ENCODE measurements around the gene DEAF1. TPM values are rescaled to one million over a fixed set of nuclear protein-coding genes. Genes with fewer than 3 reads are reported as not detected.

Gene DEAF1
- total RNA-seq, 1 experiment from 2014 or later: 50.6 TPM

GRCh38 chr11:627308-627576, 67.8 kb downstream of the DEAF1 start:
- Histone ChIP-seq H3K27me3 (replicated peaks; ENCODE audit: control insufficient read depth, insufficient read depth, low read length) (no peaks in the 10 kb centered on the region), H3K4me3 (ENCODE audit: low read depth, low read length) (no peak overlapping the region), H3K4me1 (peaks cover 25% of the 10 kb centered on the region), H3K9me3 (no peaks in the 10 kb centered on the region), H3K36me3 (ENCODE audit: control insufficient read depth, insufficient read depth, low read length) (no peaks in the 10 kb centered on the region)
- Mint-ChIP-seq H3K4me1 (ENCODE audit: low read depth, unreplicated experiment) (peaks cover 20% of the 10 kb centered on the region), H3K4me3 (ENCODE audit: unreplicated experiment) (no peak overlapping the region), H3K27ac (ENCODE audit: unreplicated experiment) (no peak overlapping the region), H3K27me3 (ENCODE audit: insufficient read depth, unreplicated experiment) (no peaks in the 10 kb centered on the region), H3K36me3 (ENCODE audit: insufficient read depth, unreplicated experiment) (peaks cover 35% of the 10 kb centered on the region), H3K9me3 (ENCODE audit: unreplicated experiment) (peaks cover 11% of the 10 kb centered on the region)
- BruUV-seq (replicated peaks): no TSS peak
- intact Hi-C loops (cut with micrococcal nuclease; ENCODE audit: unreplicated experiment): no loop called here
- TF ChIP-seq CTCF (IDR thresholded peaks at IDR 0.05; ENCODE audit: insufficient read depth in 1 of 2, low read depth in 1 of 2, low read length in 1 of 2, severe bottlenecking in 1 of 2, unreplicated experiment in 1 of 2): no peak
- ChIA-PET POLR2A (no interaction called here), CTCF (no interaction called here)
- DNase-seq: no peak

DNA sequence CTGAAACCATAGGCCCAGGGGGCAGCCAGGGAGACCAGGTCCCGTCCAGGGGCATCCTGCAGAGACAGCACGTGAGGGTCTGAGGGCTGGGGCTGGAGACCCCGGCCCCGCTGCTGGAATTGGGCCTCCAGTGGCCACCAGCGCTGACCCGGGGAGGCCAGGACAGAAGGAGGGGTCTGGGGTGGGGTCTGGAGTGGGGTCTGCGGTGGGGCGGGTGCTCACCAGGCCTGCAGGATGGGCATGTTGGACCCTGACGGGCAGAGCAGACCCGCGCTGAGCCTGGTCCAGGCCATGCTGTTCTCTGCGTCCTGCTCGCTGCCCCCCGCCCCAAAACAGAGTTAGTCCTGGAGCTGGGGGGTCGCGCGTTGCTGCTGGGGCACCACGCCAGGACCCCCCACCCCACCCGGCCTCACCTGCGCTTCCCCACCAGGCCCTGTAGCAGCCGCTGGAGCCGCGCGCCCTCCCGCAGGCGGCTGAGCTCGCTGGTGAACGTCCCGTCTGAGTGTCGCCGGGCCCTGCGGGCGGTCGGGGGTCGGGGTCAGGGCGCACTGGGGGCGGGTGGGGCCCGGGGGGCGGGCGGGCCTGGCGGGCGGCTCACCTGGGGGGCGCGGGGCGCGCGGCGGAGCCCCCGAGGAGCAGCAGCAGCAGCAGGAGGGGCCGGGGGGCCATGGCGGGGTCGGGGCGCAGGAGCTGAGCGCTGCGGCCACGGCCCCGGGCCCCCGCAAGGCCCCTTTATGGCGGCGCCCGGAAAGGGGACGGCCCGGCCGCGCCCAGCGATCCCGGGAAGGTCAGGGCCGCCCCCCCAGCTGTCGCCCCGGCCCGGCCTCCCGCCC, 68.3 kb downstream of the DEAF1 start, which contains the start of gene SCT:
SCT (minus strand) TSS at position 707 of the 833 bp plus-strand sequence; CDS start at position 669, 38 bp downstream.
- ChIA-PET POLR2A (no interaction called here), CTCF (no interaction called here)
- DNase-seq: no peak
- BruUV-seq (replicated peaks): no TSS peak
- Histone ChIP-seq H3K27me3 (replicated peaks; ENCODE audit: control insufficient read depth, insufficient read depth, low read length) (no peaks in the 10 kb centered on the region), H3K4me3 (ENCODE audit: low read depth, low read length) (peak within 1 kb of the TSS; percentile 54), H3K4me1 (peaks cover 25% of the 10 kb centered on the region), H3K9me3 (no peaks in the 10 kb centered on the region), H3K36me3 (ENCODE audit: control insufficient read depth, insufficient read depth, low read length) (no peaks in the 10 kb centered on the region)
- Mint-ChIP-seq H3K4me1 (ENCODE audit: low read depth, unreplicated experiment) (peaks cover 20% of the 10 kb centered on the region), H3K27me3 (ENCODE audit: insufficient read depth, unreplicated experiment) (no peaks in the 10 kb centered on the region), H3K36me3 (ENCODE audit: insufficient read depth, unreplicated experiment) (peaks cover 40% of the 10 kb centered on the region), H3K9me3 (ENCODE audit: unreplicated experiment) (peaks cover 11% of the 10 kb centered on the region), H3K27ac (ENCODE audit: unreplicated experiment) (peak within 1 kb of the TSS; percentile 36), H3K4me3 (ENCODE audit: unreplicated experiment) (peak within 1 kb of the TSS; percentile 12)
- intact Hi-C loops (cut with micrococcal nuclease; ENCODE audit: unreplicated experiment): no loop called here
- TF ChIP-seq CTCF (IDR thresholded peaks at IDR 0.05; ENCODE audit: insufficient read depth in 1 of 2, low read depth in 1 of 2, low read length in 1 of 2, severe bottlenecking in 1 of 2, unreplicated experiment in 1 of 2): no peak

DNA sequence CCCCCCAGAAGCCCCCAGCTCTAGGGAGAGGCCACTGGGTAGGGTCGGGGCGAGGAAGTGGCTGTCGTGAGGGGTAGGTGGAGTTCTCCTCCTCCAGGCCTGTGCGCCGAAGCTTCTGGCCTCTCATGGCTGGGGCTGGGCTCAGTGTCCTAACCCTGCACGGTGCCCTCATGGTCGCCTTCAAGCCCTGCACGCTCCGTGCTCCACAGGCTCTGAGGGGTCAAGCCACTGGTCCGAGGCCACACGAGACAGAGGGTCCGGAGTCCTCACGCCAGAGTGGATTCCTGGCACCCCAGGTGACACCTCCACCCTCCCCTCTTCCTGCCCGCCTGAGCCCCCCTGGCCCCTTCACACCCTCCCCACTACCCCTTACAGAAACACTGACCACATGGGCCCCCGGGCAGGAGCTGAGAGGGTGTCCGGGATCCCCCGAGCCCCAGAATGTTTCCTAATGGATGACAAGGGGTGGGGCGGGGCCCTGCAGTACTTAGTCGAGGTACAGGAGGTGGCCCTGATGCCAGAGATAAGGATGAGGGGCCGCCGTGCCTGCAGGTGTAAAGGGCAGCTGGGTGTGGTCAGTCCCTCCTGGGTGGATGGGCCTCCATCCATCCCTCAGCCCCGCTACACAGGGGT, 69.3 kb downstream of the DEAF1 start:
- no peaks in the 10 kb centered on the region for H3K27me3 ChIP-seq (replicated peaks; ENCODE audit: control insufficient read depth, insufficient read depth, low read length)
- H3K36me3 Mint-ChIP-seq (ENCODE audit: insufficient read depth, unreplicated experiment): peaks cover 49% of the 10 kb centered on the region
- H3K4me1 ChIP-seq: peaks cover 25% of the 10 kb centered on the region
- no TSS peak for BruUV-seq (replicated peaks)
- peak overlapping the region; percentile 50 for H3K27ac Mint-ChIP-seq (ENCODE audit: unreplicated experiment)
- ChIA-PET POLR2A (no interaction called here), CTCF (no interaction called here)
- peak overlapping the region; percentile 69 for H3K4me3 Mint-ChIP-seq (ENCODE audit: unreplicated experiment)
- H3K9me3 Mint-ChIP-seq (ENCODE audit: unreplicated experiment): peaks cover 11% of the 10 kb centered on the region
- no peaks in the 10 kb centered on the region for H3K36me3 ChIP-seq (ENCODE audit: control insufficient read depth, insufficient read depth, low read length)
- no peaks in the 10 kb centered on the region for H3K27me3 Mint-ChIP-seq (ENCODE audit: insufficient read depth, unreplicated experiment)
- peaks cover 20% of the 10 kb centered on the region for H3K4me1 Mint-ChIP-seq (ENCODE audit: low read depth, unreplicated experiment)
- peak overlapping the region; percentile 54 for H3K4me3 ChIP-seq (ENCODE audit: low read depth, low read length)
- DNase-seq: peak in 1 of 2 experiments; percentile 79
- no peaks in the 10 kb centered on the region for H3K9me3 ChIP-seq
- no peak for TF ChIP-seq CTCF (IDR thresholded peaks at IDR 0.05; ENCODE audit: insufficient read depth in 1 of 2, low read depth in 1 of 2, low read length in 1 of 2, severe bottlenecking in 1 of 2, unreplicated experiment in 1 of 2)
- intact Hi-C loops (cut with micrococcal nuclease; ENCODE audit: unreplicated experiment): no loop called here

Measured in Caco-2 (cell line).